HepG2 (cell line): Measurements from ENCODE around the gene MVB12A. TPM values are rescaled to one million over a fixed set of nuclear protein-coding genes. Genes with fewer than 3 reads are reported as not detected.

Experiments
- AGO1 ChIP-seq: fragments of 200-400 bp; formaldehyde crosslinking; IDR thresholded peaks from 2 replicates; pipeline ENCODE4 v1.6.1; 2017; ENCODE audit warnings: mild to moderate bottlenecking, low read depth, low read length, moderate library complexity; ENCODE audit not compliant: poor library complexity, severe bottlenecking
- ARNT2 ChIP-seq: sonication (generic); formaldehyde crosslinking; IDR thresholded peaks from 2 replicates; pipeline ENCODE4 v1.8.0; 2022; ENCODE audit warnings: mild to moderate bottlenecking, low read depth, missing genetic modification reagents, moderate library complexity
- HMGA1 ChIP-seq: sonication (generic); formaldehyde crosslinking; conservative IDR thresholded peaks from 2 replicates; pipeline ENCODE4 v1.4.0; 2020; ENCODE audit warnings: missing genetic modification reagents
- IRF9 ChIP-seq: sonication (generic); formaldehyde crosslinking; IDR thresholded peaks from 2 replicates; pipeline ENCODE4 v1.8.0; 2022; ENCODE audit warnings: missing genetic modification reagents, mild to moderate bottlenecking, borderline replicate concordance
- KLF11 ChIP-seq: IDR thresholded peaks from 2 replicates; pipeline ENCODE4 v1.6.1; 2016; ENCODE audit warnings: missing compliant biosample characterization
- PITX1 ChIP-seq: sonication (generic); formaldehyde crosslinking; IDR thresholded peaks from 2 replicates; pipeline ENCODE4 v1.5.1; 2020; ENCODE audit warnings: mild to moderate bottlenecking, missing genetic modification reagents
- SETDB1 ChIP-seq: sonication (generic); formaldehyde crosslinking; IDR thresholded peaks from 2 replicates; pipeline ENCODE4 v1.5.1; 2020; ENCODE audit warnings: missing genetic modification reagents, mild to moderate bottlenecking, borderline replicate concordance
- THAP9 ChIP-seq: sonication (generic); formaldehyde crosslinking; IDR thresholded peaks from 2 replicates; pipeline ENCODE4; 2020; ENCODE audit warnings: missing genetic modification reagents, mild to moderate bottlenecking, borderline replicate concordance
- ZBTB20 ChIP-seq: sonication (generic); formaldehyde crosslinking; IDR thresholded peaks from 2 replicates; pipeline ENCODE4 v1.8.1; 2023; ENCODE audit warnings: missing genetic modification reagents, low read depth, mild to moderate bottlenecking, borderline replicate concordance
- ZNF232 ChIP-seq: sonication (generic); formaldehyde crosslinking; IDR thresholded peaks from 2 replicates; pipeline ENCODE4 v1.4.0; 2020; ENCODE audit warnings: missing genetic modification reagents, borderline replicate concordance
- ZNF263 ChIP-seq: sonication (generic); formaldehyde crosslinking; IDR thresholded peaks from 2 replicates; pipeline ENCODE4 v1.4.0; 2020; ENCODE audit warnings: missing genetic modification reagents
- ZNF350 ChIP-seq: sonication (generic); formaldehyde crosslinking; IDR thresholded peaks from 2 replicates; pipeline ENCODE4 v1.4.0; 2020; ENCODE audit warnings: mild to moderate bottlenecking, low read depth, missing genetic modification reagents, borderline replicate concordance
- polyA plus RNA-seq, 8 experiments: library from polyadenylated mRNA; depleted of rRNA in 3 of 8; stranded (reverse) in 7 of 8; unstranded in 1 of 8; fragments of >200 nt; fragmentation: Illumina TruSeq in 4 of 8; extraction: Trizol in 4 of 8; gene quantifications; 2 replicates each; pipeline versions ENCODE4 v1.2.1 to v1.2.3, GENCODE V29; 2011 to 2016; ENCODE audit warnings: low read depth in 4 of 8, missing spikeins in 1 of 8, mixed read lengths in 1 of 8; ENCODE audit not compliant: insufficient read depth in 1 of 8
- total RNA-seq, 5 experiments: library from RNA; depleted of rRNA; stranded (reverse); fragments of >200 nt; fragmentation: Illumina TruSeq; extraction: Trizol; gene quantifications; 2 replicates each; pipeline ENCODE4 v1.2.3, GENCODE V29; 2016; ENCODE audit warnings: low read depth in 1 of 5
- TF ChIP-seq, protein P1 (sequence below): sonication (generic); formaldehyde crosslinking; conservative IDR thresholded peaks from 2 replicates; pipeline ENCODE4 v1.4.0; 2020; ENCODE audit warnings: mild to moderate bottlenecking, missing genetic modification reagents, moderate library complexity
- TF ChIP-seq, protein P2 (sequence below): sonication (generic); formaldehyde crosslinking; IDR thresholded peaks from 2 replicates; pipeline ENCODE4 v1.5.0; 2020; ENCODE audit warnings: mild to moderate bottlenecking, missing genetic modification reagents, borderline replicate concordance
- TF ChIP-seq, protein P3 (sequence below): sonication (generic); formaldehyde crosslinking; IDR thresholded peaks from 2 replicates; pipeline ENCODE4 v1.4.0; 2020; ENCODE audit warnings: mild to moderate bottlenecking, missing genetic modification reagents

MVB12A gene
- total and polyA plus RNA-seq, 2 of the 13 experiments (the other 11 are each of a cell fraction or from before 2014, with no cell fraction given), result 35.7 to 36.1 TPM

GRCh38 chr19:17469092-17469480 lies 49.2 kb downstream of the MVB12A start (continued):
- TF ChIP-seq, protein P1, sequence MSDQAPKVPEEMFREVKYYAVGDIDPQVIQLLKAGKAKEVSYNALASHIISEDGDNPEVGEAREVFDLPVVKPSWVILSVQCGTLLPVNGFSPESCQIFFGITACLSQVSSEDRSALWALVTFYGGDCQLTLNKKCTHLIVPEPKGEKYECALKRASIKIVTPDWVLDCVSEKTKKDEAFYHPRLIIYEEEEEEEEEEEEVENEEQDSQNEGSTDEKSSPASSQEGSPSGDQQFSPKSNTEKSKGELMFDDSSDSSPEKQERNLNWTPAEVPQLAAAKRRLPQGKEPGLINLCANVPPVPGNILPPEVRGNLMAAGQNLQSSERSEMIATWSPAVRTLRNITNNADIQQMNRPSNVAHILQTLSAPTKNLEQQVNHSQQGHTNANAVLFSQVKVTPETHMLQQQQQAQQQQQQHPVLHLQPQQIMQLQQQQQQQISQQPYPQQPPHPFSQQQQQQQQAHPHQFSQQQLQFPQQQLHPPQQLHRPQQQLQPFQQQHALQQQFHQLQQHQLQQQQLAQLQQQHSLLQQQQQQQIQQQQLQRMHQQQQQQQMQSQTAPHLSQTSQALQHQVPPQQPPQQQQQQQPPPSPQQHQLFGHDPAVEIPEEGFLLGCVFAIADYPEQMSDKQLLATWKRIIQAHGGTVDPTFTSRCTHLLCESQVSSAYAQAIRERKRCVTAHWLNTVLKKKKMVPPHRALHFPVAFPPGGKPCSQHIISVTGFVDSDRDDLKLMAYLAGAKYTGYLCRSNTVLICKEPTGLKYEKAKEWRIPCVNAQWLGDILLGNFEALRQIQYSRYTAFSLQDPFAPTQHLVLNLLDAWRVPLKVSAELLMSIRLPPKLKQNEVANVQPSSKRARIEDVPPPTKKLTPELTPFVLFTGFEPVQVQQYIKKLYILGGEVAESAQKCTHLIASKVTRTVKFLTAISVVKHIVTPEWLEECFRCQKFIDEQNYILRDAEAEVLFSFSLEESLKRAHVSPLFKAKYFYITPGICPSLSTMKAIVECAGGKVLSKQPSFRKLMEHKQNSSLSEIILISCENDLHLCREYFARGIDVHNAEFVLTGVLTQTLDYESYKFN (CRISPR knock-in tag), result no peak
- TF ChIP-seq ZNF350 (CRISPR knock-in tag) (peak; percentile 60; the same call in 1 of the 2 replicates), AGO1 (peak; percentile 17), ZBTB20 (CRISPR knock-in tag) (0 out of 2 replicates have a peak, but pooled peaks have one; percentile 5), ZNF263 (CRISPR knock-in tag) (no peak), THAP9 (CRISPR knock-in tag) (peak; percentile 15; the same call in 1 of the 2 replicates), KLF11 (CRISPR knock-in tag) (no peak), ARNT2 (no peak), ZNF232 (CRISPR knock-in tag) (no peak), PITX1 (CRISPR knock-in tag) (0 out of 2 replicates have a peak, but pooled peaks have one; percentile 11), SETDB1 (CRISPR knock-in tag) (no peak), HMGA1 (no peak), IRF9 (CRISPR knock-in tag) (peak; percentile 23; the same call in 1 of the 2 replicates)
- TF ChIP-seq, protein P2, sequence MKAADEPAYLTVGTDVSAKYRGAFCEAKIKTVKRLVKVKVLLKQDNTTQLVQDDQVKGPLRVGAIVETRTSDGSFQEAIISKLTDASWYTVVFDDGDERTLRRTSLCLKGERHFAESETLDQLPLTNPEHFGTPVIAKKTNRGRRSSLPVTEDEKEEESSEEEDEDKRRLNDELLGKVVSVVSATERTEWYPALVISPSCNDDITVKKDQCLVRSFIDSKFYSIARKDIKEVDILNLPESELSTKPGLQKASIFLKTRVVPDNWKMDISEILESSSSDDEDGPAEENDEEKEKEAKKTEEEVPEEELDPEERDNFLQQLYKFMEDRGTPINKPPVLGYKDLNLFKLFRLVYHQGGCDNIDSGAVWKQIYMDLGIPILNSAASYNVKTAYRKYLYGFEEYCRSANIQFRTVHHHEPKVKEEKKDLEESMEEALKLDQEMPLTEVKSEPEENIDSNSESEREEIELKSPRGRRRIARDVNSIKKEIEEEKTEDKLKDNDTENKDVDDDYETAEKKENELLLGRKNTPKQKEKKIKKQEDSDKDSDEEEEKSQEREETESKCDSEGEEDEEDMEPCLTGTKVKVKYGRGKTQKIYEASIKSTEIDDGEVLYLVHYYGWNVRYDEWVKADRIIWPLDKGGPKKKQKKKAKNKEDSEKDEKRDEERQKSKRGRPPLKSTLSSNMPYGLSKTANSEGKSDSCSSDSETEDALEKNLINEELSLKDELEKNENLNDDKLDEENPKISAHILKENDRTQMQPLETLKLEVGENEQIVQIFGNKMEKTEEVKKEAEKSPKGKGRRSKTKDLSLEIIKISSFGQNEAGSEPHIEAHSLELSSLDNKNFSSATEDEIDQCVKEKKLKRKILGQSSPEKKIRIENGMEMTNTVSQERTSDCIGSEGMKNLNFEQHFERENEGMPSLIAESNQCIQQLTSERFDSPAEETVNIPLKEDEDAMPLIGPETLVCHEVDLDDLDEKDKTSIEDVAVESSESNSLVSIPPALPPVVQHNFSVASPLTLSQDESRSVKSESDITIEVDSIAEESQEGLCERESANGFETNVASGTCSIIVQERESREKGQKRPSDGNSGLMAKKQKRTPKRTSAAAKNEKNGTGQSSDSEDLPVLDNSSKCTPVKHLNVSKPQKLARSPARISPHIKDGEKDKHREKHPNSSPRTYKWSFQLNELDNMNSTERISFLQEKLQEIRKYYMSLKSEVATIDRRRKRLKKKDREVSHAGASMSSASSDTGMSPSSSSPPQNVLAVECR (CRISPR knock-in tag), result 0 out of 2 replicates have a peak, but pooled peaks have one; percentile 2
- TF ChIP-seq, protein P3, sequence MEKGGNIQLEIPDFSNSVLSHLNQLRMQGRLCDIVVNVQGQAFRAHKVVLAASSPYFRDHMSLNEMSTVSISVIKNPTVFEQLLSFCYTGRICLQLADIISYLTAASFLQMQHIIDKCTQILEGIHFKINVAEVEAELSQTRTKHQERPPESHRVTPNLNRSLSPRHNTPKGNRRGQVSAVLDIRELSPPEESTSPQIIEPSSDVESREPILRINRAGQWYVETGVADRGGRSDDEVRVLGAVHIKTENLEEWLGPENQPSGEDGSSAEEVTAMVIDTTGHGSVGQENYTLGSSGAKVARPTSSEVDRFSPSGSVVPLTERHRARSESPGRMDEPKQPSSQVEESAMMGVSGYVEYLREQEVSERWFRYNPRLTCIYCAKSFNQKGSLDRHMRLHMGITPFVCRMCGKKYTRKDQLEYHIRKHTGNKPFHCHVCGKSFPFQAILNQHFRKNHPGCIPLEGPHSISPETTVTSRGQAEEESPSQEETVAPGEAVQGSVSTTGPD (CRISPR knock-in tag), result no peak
